IPS-18c (cell line): ENCODE data around the gene MGAT5.

Experiments
- H3K4me3 ChIP-seq: 2 replicates; pipeline ENCODE4 v1.7.0; 2013; ENCODE audit warnings: low read depth, mild to moderate bottlenecking, low read length, moderate library complexity; ENCODE audit not compliant: insufficient read depth
- H3K9me3 ChIP-seq: one replicate; pipeline ENCODE4 v1.6.1; 2013; ENCODE audit warnings: mild to moderate bottlenecking, low read length, moderate library complexity; ENCODE audit not compliant: control insufficient read depth, insufficient read depth

The MGAT5 gene

DNA sequence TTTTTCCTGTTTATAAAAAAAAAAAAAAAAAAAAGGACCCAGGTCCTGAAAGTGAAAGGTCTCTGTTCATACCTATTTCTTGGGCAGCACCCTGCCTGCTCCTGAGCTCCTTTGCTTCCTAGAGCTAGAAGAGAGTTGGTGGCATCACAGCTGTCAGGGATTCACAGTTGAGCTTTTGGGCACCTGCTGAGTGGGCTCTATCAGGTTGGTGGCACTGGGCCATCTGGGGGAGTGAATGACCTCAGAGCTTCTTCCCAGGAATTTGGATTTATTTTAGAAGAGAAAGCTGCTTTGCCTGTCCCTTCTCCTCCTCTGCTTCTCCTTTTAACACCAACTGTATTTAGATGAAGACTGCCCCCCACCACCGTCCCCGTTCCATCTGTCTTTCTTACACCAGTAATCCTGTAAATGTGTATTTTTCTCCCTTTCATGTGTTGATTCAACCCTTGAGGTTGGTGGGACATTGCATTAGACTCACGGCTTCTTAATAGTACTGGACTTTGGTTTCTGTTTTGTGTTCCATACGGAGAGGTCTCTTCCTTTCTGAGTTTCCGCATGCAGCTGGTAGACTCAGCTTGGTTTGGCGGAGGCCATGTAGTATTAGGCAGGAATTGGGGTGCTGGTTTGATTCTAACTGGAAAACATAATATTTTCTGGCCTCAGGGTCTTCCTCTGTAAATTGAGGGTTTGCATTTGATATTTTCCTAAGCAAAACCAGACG lies 7.6 kb upstream of the MGAT5 start:
- Histone ChIP-seq H3K4me3 (no peak overlapping the region), H3K9me3 (no peaks in the 10 kb centered on the region)

DNA sequence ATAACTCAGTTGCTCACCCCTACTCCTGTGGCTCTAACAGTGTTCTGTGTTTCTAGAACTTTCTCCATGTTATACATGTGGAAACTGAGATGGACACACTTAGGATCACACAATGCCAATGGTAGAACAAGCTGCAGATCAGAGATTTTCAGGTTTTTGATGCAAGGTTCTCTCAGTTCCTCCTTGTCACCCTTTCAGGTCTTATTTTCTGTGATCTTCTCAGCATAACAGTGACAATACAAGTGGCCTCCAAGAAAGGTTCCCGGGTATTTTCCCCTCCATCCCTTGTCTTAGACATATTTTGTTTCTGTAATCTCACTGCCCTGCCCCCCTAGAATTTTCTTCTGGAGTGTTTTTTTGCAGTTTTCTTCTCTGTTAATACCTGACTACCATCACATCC lies 6.2 kb upstream of the MGAT5 start:
- no peak overlapping the region for H3K4me3 ChIP-seq

GRCh38 chr2:134248913-134249312 lies 5.0 kb upstream of the MGAT5 start:
- H3K9me3 ChIP-seq = no peaks in the 10 kb centered on the region
- H3K4me3 ChIP-seq = no peak overlapping the region

More for the DNA sequence above, 6.2 kb upstream of the MGAT5 start:
- no peaks in the 10 kb centered on the region for H3K9me3 ChIP-seq

- no peak overlapping the region for H3K4me3 ChIP-seq
- H3K9me3 ChIP-seq = no peaks in the 10 kb centered on the region
Observed at GRCh38 chr2:134249755-134250154, 4.1 kb upstream of the MGAT5 start.

DNA sequence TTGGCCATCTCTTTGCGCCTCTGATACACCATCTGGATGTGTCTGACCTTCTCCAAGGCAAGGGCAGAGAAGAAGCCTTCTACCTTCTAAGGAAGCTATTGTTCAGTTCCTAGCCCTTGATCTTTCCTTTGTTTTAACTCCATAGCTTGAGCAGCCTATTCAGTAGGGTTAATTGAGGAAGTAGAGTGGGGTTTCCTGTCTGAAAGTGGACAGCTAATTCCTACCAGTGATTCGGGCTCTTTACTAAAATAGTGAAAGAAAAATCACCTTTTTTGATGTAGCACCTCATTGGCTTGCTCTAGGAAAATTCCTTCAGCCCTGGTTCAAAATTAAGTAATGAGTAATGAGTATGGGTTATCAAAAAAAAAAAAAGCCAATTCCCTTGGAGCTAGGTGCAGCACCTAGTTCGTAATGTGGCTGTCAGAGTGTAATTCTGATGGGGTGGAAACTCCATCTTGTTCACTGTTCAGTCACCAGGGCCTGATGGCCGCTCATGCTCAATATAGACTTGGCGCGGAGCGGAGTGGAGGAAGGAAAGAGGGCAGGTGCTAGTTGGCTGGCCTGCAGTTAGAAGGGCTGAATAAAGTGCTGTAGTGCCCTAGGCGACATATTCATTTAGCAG lies 2.9 kb upstream of the MGAT5 start:
- H3K4me3 ChIP-seq = no peak overlapping the region
- H3K9me3 ChIP-seq = no peaks in the 10 kb centered on the region

- Histone ChIP-seq H3K9me3 (no peaks in the 10 kb centered on the region), H3K4me3 (no peak overlapping the region)
Observed at GRCh38 chr2:134252092-134252750, 1.7 kb upstream of the MGAT5 start.

GRCh38 chr2:134253117-134253704 lies 661 bp upstream of the MGAT5 start:
- H3K9me3 ChIP-seq = no peaks in the 10 kb centered on the region
- no peak overlapping the region for H3K4me3 ChIP-seq

- no peaks in the 10 kb centered on the region for H3K9me3 ChIP-seq
- H3K4me3 ChIP-seq = no peak overlapping the region
Observed at GRCh38 chr2:134254824-134255223, 952 bp downstream of the MGAT5 start.

GRCh38 chr2:134256956-134257355 lies 3.1 kb downstream of the MGAT5 start:
- Histone ChIP-seq H3K4me3 (no peak overlapping the region), H3K9me3 (peaks cover 2% of the 10 kb centered on the region)

- Histone ChIP-seq H3K4me3 (no peak overlapping the region), H3K9me3 (peaks cover 2% of the 10 kb centered on the region)
Observed at GRCh38 chr2:134257509-134257908, 3.6 kb downstream of the MGAT5 start.

DNA sequence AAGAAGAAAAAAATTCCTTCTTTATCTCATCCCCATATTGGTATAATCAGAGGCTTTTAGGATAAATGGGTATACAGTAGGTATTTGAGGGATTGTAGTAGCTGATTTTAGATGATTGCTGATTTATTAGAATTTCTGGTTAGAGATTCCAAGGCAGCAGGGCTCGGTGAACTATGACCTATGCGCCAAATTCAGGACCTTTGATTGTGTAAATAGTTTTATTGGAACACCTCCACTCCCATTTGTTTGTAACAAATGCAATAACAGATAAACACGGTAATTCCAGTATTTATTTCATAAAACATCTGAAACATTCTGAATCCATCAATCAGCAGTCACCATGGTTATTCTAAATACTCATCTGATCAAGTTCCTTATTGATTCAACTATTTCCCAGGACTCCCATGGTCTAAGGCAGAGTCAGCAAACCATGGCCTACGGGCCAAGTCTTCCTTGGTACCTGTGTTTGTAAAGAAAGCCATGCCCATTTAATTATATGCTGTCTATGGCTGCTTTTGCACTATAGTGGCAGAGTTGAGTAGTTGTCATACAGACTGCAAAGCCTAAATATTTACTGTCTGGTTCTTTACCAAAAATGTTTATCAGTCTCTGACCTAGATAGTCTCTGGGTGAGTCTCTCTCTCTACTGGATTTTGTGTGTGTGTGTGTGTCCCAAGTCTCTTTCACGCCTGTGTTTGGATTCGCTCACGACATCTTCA lies 4.3 kb downstream of the MGAT5 start:
- Histone ChIP-seq H3K9me3 (peaks cover 2% of the 10 kb centered on the region), H3K4me3 (no peak overlapping the region)

GRCh38 chr2:134258684-134259388 lies 5.0 kb downstream of the MGAT5 start:
- Histone ChIP-seq H3K9me3 (peaks cover 2% of the 10 kb centered on the region), H3K4me3 (no peak overlapping the region)

DNA sequence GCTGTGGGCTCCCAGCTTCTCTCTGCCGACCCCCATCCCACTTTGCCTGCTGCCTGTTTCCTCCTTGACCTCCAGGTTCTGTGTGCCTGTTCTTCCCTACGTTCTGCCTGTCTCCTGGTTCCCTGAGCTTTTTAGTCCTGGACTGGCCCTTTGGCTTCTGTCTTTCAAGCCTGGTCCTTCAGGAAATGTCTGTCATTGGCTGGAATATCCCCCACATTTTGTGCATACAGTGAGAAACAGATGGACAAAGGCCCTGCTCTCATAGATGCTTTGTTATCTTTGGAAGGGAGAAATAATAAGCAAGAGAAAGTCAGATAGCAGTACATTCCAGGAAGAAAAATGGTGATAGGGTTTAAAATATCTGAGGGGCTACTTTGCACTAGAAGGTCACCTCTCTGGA lies 5.7 kb downstream of the MGAT5 start:
- Histone ChIP-seq H3K9me3 (peaks cover 2% of the 10 kb centered on the region), H3K4me3 (no peak overlapping the region)

- peaks cover 2% of the 10 kb centered on the region for H3K9me3 ChIP-seq
Observed at GRCh38 chr2:134259994-134260393, 6.1 kb downstream of the MGAT5 start.

GRCh38 chr2:134260713-134261112 lies 6.8 kb downstream of the MGAT5 start:
- H3K4me3 ChIP-seq = no peak overlapping the region
- H3K9me3 ChIP-seq = peaks cover 2% of the 10 kb centered on the region

More at GRCh38 chr2:134259994-134260393, 6.1 kb downstream of the MGAT5 start:
- H3K4me3 ChIP-seq = no peak overlapping the region

- Histone ChIP-seq H3K4me3 (no peak overlapping the region), H3K9me3 (peaks cover 2% of the 10 kb centered on the region)
Observed at GRCh38 chr2:134261398-134262131, 7.7 kb downstream of the MGAT5 start.
